ENCODE measurements around the gene CMSS1. TPM values are rescaled to one million over a fixed set of nuclear protein-coding genes. Genes with fewer than 3 reads are reported as not detected.

The CMSS1 gene
- total RNA-seq, 1 experiment from 2014 or later: 41.6 TPM

DNA sequence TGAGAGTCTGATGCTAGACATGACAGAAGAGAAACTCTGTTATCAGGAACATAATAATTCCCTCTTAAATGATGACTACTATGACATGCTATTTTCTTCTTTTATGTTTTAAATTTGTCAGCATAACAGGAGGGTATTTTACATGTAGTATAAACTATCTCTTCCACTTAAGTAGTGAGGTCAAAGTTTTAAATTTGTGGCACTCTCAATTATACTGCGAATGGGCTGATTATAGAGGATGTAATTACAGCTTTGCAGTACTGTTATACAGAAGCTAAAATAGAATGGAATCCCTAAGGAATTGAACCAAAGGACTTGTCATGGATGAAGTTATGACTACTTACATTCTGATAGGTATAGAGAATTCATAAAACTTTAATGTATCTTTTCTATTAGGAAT is 34.3 kb downstream of the CMSS1 start:
- H3K36me3 ChIP-seq (ENCODE audit: insufficient read depth, low read length): no peaks in the 10 kb centered on the region
- peaks cover 11% of the 10 kb centered on the region; the same call in 1 of the 2 replicates for H3K79me2 ChIP-seq (ENCODE audit: low read length)

DNA sequence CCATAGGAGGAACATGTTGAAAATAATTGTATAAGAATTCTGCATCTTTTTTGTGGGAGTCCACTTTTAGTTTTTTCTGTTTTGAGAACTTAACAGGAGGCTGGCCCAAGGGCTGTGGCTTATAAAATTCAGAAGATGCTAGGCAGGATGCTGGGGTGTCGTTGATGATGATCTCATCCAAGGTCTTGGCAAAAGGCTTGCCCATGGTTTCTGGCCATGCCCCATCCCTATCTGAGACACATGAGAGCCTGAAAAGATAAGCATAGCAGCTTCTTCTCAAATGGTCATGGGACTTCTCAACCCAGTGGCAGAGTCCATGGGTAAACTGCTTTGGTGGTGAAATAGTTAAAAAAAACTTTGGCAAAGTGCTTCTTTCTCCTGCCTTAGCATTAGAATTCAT is 35.2 kb downstream of the CMSS1 start:
- no peaks in the 10 kb centered on the region for H3K9me2 ChIP-seq (replicated peaks; ENCODE audit: insufficient read depth, low read length)
- H3K79me2 ChIP-seq (ENCODE audit: low read length): peaks cover 11% of the 10 kb centered on the region; the same call in 1 of the 2 replicates
- H3K36me3 ChIP-seq (ENCODE audit: insufficient read depth, low read length): no peaks in the 10 kb centered on the region
- no peaks in the 10 kb centered on the region for H3K27me3 ChIP-seq (ENCODE audit: low read length)
- no peak overlapping the region for H3K4me2 ChIP-seq (ENCODE audit: low read depth, low read length, poor library complexity, severe bottlenecking)
- peaks cover 85% of the 10 kb centered on the region for H4K20me1 ChIP-seq (ENCODE audit: insufficient read depth, low read depth, low read length)
- H3K9me3 ChIP-seq (ENCODE audit: low read length): no peaks in the 10 kb centered on the region
- H3K4me1 ChIP-seq (ENCODE audit: low read length): no peaks in the 10 kb centered on the region
- H2AFZ ChIP-seq (ENCODE audit: low read length): no peak overlapping the region
- H3K9ac ChIP-seq (ENCODE audit: low read length): no peak overlapping the region
- no peak overlapping the region for H3K27ac ChIP-seq (ENCODE audit: low read length)
- H3K4me3 ChIP-seq (ENCODE audit: low read length): no peak overlapping the region
- no peak for DNase-seq

More for the DNA sequence above, 34.3 kb downstream of the CMSS1 start:
- Histone ChIP-seq H3K9ac (ENCODE audit: low read length) (no peak overlapping the region), H3K4me2 (ENCODE audit: low read depth, low read length, poor library complexity, severe bottlenecking) (no peak overlapping the region), H3K27ac (ENCODE audit: low read length) (no peak overlapping the region), H4K20me1 (ENCODE audit: insufficient read depth, low read depth, low read length) (peaks cover 85% of the 10 kb centered on the region), H3K27me3 (ENCODE audit: low read length) (no peaks in the 10 kb centered on the region), H3K4me1 (ENCODE audit: low read length) (no peaks in the 10 kb centered on the region), H3K9me2 (replicated peaks; ENCODE audit: insufficient read depth, low read length) (no peaks in the 10 kb centered on the region), H3K9me3 (ENCODE audit: low read length) (no peaks in the 10 kb centered on the region), H3K4me3 (ENCODE audit: low read length) (no peak overlapping the region), H2AFZ (ENCODE audit: low read length) (no peak overlapping the region)
- no peak for DNase-seq

DNA sequence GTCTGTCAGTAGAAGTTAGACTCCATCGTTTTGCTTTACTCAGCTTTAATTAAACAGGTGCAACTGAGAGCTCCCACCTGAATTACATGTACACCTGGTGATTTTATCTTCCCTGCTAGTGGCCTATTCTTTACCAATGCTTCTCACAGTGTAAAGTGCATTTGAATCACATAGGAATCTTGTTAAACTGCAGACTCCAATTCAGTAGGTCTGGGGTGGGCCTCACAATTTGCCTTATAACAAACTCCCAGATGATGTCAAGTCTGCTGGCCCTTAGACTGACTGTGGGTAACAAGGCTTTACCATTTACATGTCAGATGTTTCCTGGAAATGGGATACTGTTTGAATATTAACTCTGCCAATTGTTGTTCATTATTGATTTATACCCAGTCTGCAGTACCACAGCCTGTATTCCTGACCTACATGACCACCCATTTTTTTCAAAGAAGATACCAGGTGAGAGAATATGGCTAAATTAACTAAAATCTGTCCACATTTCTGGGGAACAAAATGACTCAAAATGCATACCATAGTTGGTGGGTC is 37.2 kb downstream of the CMSS1 start:
- Histone ChIP-seq H2AFZ (ENCODE audit: low read length) (no peak overlapping the region), H3K4me2 (ENCODE audit: low read depth, low read length, poor library complexity, severe bottlenecking) (no peak overlapping the region), H3K4me3 (ENCODE audit: low read length) (no peak overlapping the region), H3K27me3 (ENCODE audit: low read length) (no peaks in the 10 kb centered on the region), H3K9me3 (ENCODE audit: low read length) (no peaks in the 10 kb centered on the region), H3K36me3 (ENCODE audit: insufficient read depth, low read length) (no peaks in the 10 kb centered on the region), H3K27ac (ENCODE audit: low read length) (no peak overlapping the region), H3K9me2 (replicated peaks; ENCODE audit: insufficient read depth, low read length) (no peaks in the 10 kb centered on the region), H3K79me2 (ENCODE audit: low read length) (peaks cover 7% of the 10 kb centered on the region; the same call in 1 of the 2 replicates), H4K20me1 (ENCODE audit: insufficient read depth, low read depth, low read length) (peaks cover 76% of the 10 kb centered on the region), H3K9ac (ENCODE audit: low read length) (no peak overlapping the region), H3K4me1 (ENCODE audit: low read length) (no peaks in the 10 kb centered on the region)
- no peak for DNase-seq

DNA sequence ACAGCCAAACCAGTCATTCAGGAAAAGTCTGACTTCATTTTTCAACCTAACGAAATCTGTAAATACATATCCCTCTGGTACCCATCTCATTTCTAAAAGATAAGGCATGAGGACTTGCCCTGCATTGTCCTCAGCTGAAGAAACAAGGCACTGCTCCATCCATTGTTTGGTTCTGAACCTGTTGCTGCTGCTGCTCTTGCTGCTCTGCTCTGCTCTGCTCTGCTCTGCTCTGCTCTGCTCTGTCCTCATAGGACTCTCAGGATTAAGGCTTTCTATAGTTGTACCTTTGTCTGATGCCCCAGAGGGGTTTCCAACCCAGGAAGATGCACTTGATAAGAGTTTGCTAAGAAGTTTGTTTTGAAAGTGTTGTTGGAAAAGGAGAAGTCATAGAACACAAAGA is 38.2 kb downstream of the CMSS1 start:
- no peaks in the 10 kb centered on the region for H3K36me3 ChIP-seq (ENCODE audit: insufficient read depth, low read length)
- no peaks in the 10 kb centered on the region for H3K4me1 ChIP-seq (ENCODE audit: low read length)
- H3K9me3 ChIP-seq (ENCODE audit: low read length): no peaks in the 10 kb centered on the region
- H3K4me3 ChIP-seq (ENCODE audit: low read length): no peak overlapping the region
- peaks cover 77% of the 10 kb centered on the region for H4K20me1 ChIP-seq (ENCODE audit: insufficient read depth, low read depth, low read length)
- no peak overlapping the region for H3K27ac ChIP-seq (ENCODE audit: low read length)
- DNase-seq: no peak
- no peak overlapping the region for H3K4me2 ChIP-seq (ENCODE audit: low read depth, low read length, poor library complexity, severe bottlenecking)
- no peak overlapping the region for H2AFZ ChIP-seq (ENCODE audit: low read length)
- H3K27me3 ChIP-seq (ENCODE audit: low read length): no peaks in the 10 kb centered on the region
- no peaks in the 10 kb centered on the region for H3K9me2 ChIP-seq (replicated peaks; ENCODE audit: insufficient read depth, low read length)
- no peak overlapping the region for H3K9ac ChIP-seq (ENCODE audit: low read length)
- H3K79me2 ChIP-seq (ENCODE audit: low read length): peaks cover 7% of the 10 kb centered on the region; the same call in 1 of the 2 replicates

DNA sequence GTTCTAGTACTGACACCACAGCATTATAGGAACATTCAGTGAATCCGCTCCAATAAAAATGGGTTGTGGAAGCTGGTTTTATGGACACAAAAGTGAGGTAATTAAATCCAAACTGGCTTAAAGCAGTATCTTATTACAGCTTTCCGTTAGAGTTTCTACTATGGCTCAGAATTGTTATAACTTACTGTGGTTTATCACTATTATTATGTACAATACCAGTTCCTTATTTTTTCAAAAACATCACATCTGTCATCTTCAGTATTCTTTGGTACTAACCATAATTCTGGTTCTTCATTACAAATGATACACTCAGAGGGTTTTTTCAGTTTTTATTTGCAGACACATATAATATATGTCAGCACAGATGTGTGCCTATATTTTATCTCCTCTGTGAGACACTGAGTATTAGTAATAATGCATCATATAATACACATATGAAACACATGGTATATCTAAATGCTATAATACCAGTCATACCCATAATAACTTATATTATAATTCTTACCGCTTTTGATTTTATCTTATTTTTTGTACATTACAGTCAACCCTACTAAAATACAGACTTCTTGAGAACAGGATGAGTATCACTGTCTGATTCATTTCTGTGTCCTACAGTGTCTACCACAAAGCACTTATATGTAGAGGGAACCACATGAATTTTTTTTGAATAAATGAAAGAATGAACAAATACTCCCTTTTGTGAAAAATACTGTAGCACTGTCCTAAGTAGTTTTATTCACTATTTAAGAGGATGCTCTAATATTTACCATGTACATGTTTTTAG is 39.0 kb downstream of the CMSS1 start:
- Histone ChIP-seq H4K20me1 (ENCODE audit: insufficient read depth, low read depth, low read length) (peaks cover 82% of the 10 kb centered on the region), H3K4me1 (ENCODE audit: low read length) (no peaks in the 10 kb centered on the region), H3K9ac (ENCODE audit: low read length) (no peak overlapping the region), H3K27ac (ENCODE audit: low read length) (no peak overlapping the region), H3K9me3 (ENCODE audit: low read length) (no peaks in the 10 kb centered on the region), H3K9me2 (replicated peaks; ENCODE audit: insufficient read depth, low read length) (no peaks in the 10 kb centered on the region), H3K4me3 (ENCODE audit: low read length) (no peak overlapping the region), H3K27me3 (ENCODE audit: low read length) (no peaks in the 10 kb centered on the region), H3K4me2 (ENCODE audit: low read depth, low read length, poor library complexity, severe bottlenecking) (no peak overlapping the region), H2AFZ (ENCODE audit: low read length) (no peak overlapping the region), H3K79me2 (ENCODE audit: low read length) (peaks cover 7% of the 10 kb centered on the region; the same call in 1 of the 2 replicates), H3K36me3 (ENCODE audit: insufficient read depth, low read length) (no peaks in the 10 kb centered on the region)
- no peak for DNase-seq

DNA sequence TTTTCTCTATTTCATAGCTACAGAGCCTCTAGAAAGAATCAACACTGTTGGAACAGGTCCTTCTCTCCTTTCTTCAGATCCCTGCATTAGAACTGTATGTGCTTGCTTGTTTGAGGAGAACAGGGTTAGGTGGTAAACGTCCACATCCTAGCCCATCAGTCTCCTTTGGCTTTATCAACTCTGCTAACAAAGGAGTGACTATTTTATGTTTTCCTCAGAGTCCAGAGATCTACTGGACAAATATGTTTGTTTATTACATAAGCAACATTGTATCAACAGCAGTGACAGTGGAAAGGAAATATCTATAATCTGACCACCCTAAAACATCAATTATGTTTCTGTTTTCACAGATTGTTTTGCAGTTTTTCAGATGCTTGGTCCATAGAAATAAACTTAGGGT is 39.6 kb downstream of the CMSS1 start:
- Histone ChIP-seq H4K20me1 (ENCODE audit: insufficient read depth, low read depth, low read length) (peaks cover 79% of the 10 kb centered on the region), H3K27ac (ENCODE audit: low read length) (no peak overlapping the region), H3K4me1 (ENCODE audit: low read length) (no peaks in the 10 kb centered on the region), H3K27me3 (ENCODE audit: low read length) (no peaks in the 10 kb centered on the region), H3K79me2 (ENCODE audit: low read length) (peaks cover 3% of the 10 kb centered on the region; the same call in 1 of the 2 replicates), H3K36me3 (ENCODE audit: insufficient read depth, low read length) (no peaks in the 10 kb centered on the region), H3K4me3 (ENCODE audit: low read length) (no peak overlapping the region), H3K9me2 (replicated peaks; ENCODE audit: insufficient read depth, low read length) (no peaks in the 10 kb centered on the region), H3K9me3 (ENCODE audit: low read length) (no peaks in the 10 kb centered on the region), H2AFZ (ENCODE audit: low read length) (no peak overlapping the region), H3K4me2 (ENCODE audit: low read depth, low read length, poor library complexity, severe bottlenecking) (no peak overlapping the region), H3K9ac (ENCODE audit: low read length) (no peak overlapping the region)
- no peak for DNase-seq

DNA sequence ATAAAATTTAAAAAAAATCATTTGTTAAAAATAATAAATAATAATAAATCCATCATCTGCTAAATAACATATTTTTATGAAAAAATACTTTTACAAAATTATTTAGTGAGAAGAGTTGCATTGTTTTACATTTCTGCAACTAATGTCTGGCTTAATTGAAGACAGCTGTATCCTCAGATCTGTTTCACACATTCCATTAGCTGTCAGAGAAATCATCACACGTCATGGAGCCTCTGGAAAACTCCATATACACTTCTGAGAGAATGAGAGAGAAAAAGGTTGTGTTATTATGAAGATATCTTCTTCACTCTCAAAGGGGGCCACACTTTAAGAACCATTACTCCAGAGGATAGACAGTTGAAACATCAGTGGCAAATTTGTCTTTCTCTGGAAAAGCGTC is 40.8 kb downstream of the CMSS1 start:
- H3K9ac ChIP-seq (ENCODE audit: low read length): no peak overlapping the region
- peaks cover 79% of the 10 kb centered on the region for H4K20me1 ChIP-seq (ENCODE audit: insufficient read depth, low read depth, low read length)
- no peak overlapping the region for H3K4me2 ChIP-seq (ENCODE audit: low read depth, low read length, poor library complexity, severe bottlenecking)
- H2AFZ ChIP-seq (ENCODE audit: low read length): no peak overlapping the region
- H3K4me1 ChIP-seq (ENCODE audit: low read length): no peaks in the 10 kb centered on the region
- no peaks in the 10 kb centered on the region for H3K9me2 ChIP-seq (replicated peaks; ENCODE audit: insufficient read depth, low read length)
- H3K9me3 ChIP-seq (ENCODE audit: low read length): no peaks in the 10 kb centered on the region
- H3K27ac ChIP-seq (ENCODE audit: low read length): no peak overlapping the region
- peaks cover 2% of the 10 kb centered on the region; the same call in 1 of the 2 replicates for H3K79me2 ChIP-seq (ENCODE audit: low read length)
- H3K4me3 ChIP-seq (ENCODE audit: low read length): no peak overlapping the region
- no peaks in the 10 kb centered on the region for H3K36me3 ChIP-seq (ENCODE audit: insufficient read depth, low read length)
- no peak for DNase-seq
- H3K27me3 ChIP-seq (ENCODE audit: low read length): no peaks in the 10 kb centered on the region

DNA sequence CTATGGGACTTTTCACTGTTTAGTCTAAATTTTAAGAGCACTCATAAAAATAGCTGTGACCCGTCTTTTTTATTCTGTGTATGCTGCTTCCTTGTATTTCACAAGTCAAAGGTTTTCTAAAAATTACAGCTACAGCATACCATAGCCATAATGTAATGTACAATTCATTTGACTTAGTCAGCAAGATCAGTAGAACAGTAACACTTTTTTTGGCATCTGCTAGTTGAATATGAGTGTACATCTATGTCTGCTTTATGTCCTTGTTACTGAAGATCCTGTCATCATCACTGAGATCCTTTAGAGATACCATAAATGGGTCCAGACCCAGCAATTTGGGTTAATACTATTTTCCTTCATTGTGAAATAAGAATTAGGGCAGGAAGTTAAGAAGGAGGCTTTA is 42.2 kb downstream of the CMSS1 start:
- Histone ChIP-seq H3K79me2 (ENCODE audit: low read length) (no peaks in the 10 kb centered on the region; the same call in 1 of the 2 replicates), H4K20me1 (ENCODE audit: insufficient read depth, low read depth, low read length) (peaks cover 75% of the 10 kb centered on the region), H3K9ac (ENCODE audit: low read length) (no peak overlapping the region), H3K27me3 (ENCODE audit: low read length) (no peaks in the 10 kb centered on the region), H2AFZ (ENCODE audit: low read length) (no peak overlapping the region), H3K27ac (ENCODE audit: low read length) (no peak overlapping the region), H3K36me3 (ENCODE audit: insufficient read depth, low read length) (no peaks in the 10 kb centered on the region), H3K4me1 (ENCODE audit: low read length) (no peaks in the 10 kb centered on the region), H3K4me3 (ENCODE audit: low read length) (no peak overlapping the region), H3K9me3 (ENCODE audit: low read length) (no peaks in the 10 kb centered on the region), H3K9me2 (replicated peaks; ENCODE audit: insufficient read depth, low read length) (no peaks in the 10 kb centered on the region), H3K4me2 (ENCODE audit: low read depth, low read length, poor library complexity, severe bottlenecking) (no peak overlapping the region)
- DNase-seq: no peak

Data from Karpas-422 (cell line).